GM12872 (cell line): ENCODE results near the gene SLC25A17.

Experiments
- CTCF ChIP-seq: IDR thresholded peaks from 3 replicates; pipeline ENCODE4 v1.5.1; 2011; ENCODE audit warnings: low read depth, mild to moderate bottlenecking, low read length, moderate library complexity; ENCODE audit not compliant: insufficient read depth

SLC25A17 gene

GRCh38 chr22:40808018-40808841 is 10.9 kb downstream of the SLC25A17 start:
- TF ChIP-seq CTCF: no peak

GRCh38 chr22:40806711-40807110 is 12.4 kb downstream of the SLC25A17 start:
- TF ChIP-seq CTCF: no peak

- TF ChIP-seq CTCF: no peak
These were observed 13.4 kb downstream of the SLC25A17 start for GRCh38 chr22:40805699-40806203.

GRCh38 chr22:40805239-40805638 is 13.9 kb downstream of the SLC25A17 start:
- TF ChIP-seq CTCF: no peak

- no peak for TF ChIP-seq CTCF
These were observed 15.8 kb downstream of the SLC25A17 start for GRCh38 chr22:40803321-40803720.

- no peak for TF ChIP-seq CTCF
These were observed 20.1 kb downstream of the SLC25A17 start for GRCh38 chr22:40799008-40799407.

- TF ChIP-seq CTCF: no peak
These were observed 21.7 kb downstream of the SLC25A17 start for GRCh38 chr22:40797427-40797826.
